KMS-11 (cell line): ENCODE results near the gene EIF2S3B.

ENCODE experiments used
- H2AFZ ChIP-seq: fragments of 200-600 bp; sonication (generic); 2 replicates; pipeline ENCODE4 v1.6.1; 2016; ENCODE audit warnings: antibody characterized with exemption, mixed run types, low read depth
- H3K27ac ChIP-seq: fragments of 200-600 bp; sonication (generic); 2 replicates; pipeline ENCODE4 v1.6.1; 2016; ENCODE audit warnings: mild to moderate bottlenecking, mixed run types
- H3K27me3 ChIP-seq: fragments of 200-600 bp; sonication (generic); 2 replicates; pipeline ENCODE4 v1.6.1; 2017; ENCODE audit warnings: mild to moderate bottlenecking, low read depth, mixed run types, moderate library complexity; ENCODE audit not compliant: insufficient read depth
- H3K36me3 ChIP-seq: fragments of 200-600 bp; sonication (generic); 2 replicates; pipeline ENCODE4 v1.6.1; 2017; ENCODE audit warnings: mild to moderate bottlenecking, mixed run types; ENCODE audit not compliant: insufficient read depth
- H3K4me1 ChIP-seq: fragments of 200-600 bp; sonication (generic); 2 replicates; pipeline ENCODE4 v1.6.1; 2016; ENCODE audit warnings: mild to moderate bottlenecking, low read depth, mixed run types; ENCODE audit not compliant: poor library complexity, severe bottlenecking
- H3K4me2 ChIP-seq: fragments of 200-600 bp; sonication (generic); 2 replicates; pipeline ENCODE4 v1.7.0; 2016; ENCODE audit warnings: mild to moderate bottlenecking, mixed run types
- H3K4me3 ChIP-seq: fragments of 200-600 bp; sonication (generic); IDR thresholded peaks from 2 replicates; pipeline ENCODE4 v1.6.1; 2017; ENCODE audit warnings: low read depth, low read length, mixed read lengths; ENCODE audit not compliant: insufficient read depth
- H3K79me2 ChIP-seq: fragments of 200-600 bp; sonication (generic); 2 replicates; pipeline ENCODE4 v1.6.1; 2016; ENCODE audit warnings: low read depth, mixed run types; ENCODE audit not compliant: insufficient read depth
- H3K9ac ChIP-seq: fragments of 200-600 bp; sonication (generic); 2 replicates; pipeline ENCODE4 v1.6.1; 2016; ENCODE audit warnings: mild to moderate bottlenecking, mixed run types
- H4K20me1 ChIP-seq: fragments of 200-600 bp; sonication (generic); 2 replicates; pipeline ENCODE4 v1.6.1; 2016; ENCODE audit warnings: mild to moderate bottlenecking, mixed run types; ENCODE audit not compliant: insufficient read depth
- CTCF ChIP-seq: fragments of 200-600 bp; sonication (generic); conservative IDR thresholded peaks from 2 replicates; pipeline ENCODE4 v1.6.1; 2017; ENCODE audit warnings: low read depth, mild to moderate bottlenecking, antibody characterized with exemption, low read length, moderate library complexity, mixed read lengths

EIF2S3B gene

GRCh38 chr12:10498042-10498441 lies 7.6 kb upstream of the EIF2S3B start:
- Histone ChIP-seq H2AFZ (no peak overlapping the region), H3K4me1 (no peaks in the 10 kb centered on the region), H3K9ac (no peak overlapping the region), H3K27ac (no peak overlapping the region), H3K36me3 (no peaks in the 10 kb centered on the region), H3K4me2 (no peak overlapping the region), H4K20me1 (no peaks in the 10 kb centered on the region), H3K4me3 (no peak overlapping the region), H3K27me3 (no peaks in the 10 kb centered on the region), H3K79me2 (no peaks in the 10 kb centered on the region)
- no peak for TF ChIP-seq CTCF

- Histone ChIP-seq H3K4me1 (no peaks in the 10 kb centered on the region), H2AFZ (no peak overlapping the region), H3K36me3 (no peaks in the 10 kb centered on the region), H3K27ac (no peak overlapping the region), H3K4me3 (no peak overlapping the region), H4K20me1 (no peaks in the 10 kb centered on the region), H3K9ac (no peak overlapping the region), H3K79me2 (no peaks in the 10 kb centered on the region), H3K4me2 (no peak overlapping the region), H3K27me3 (no peaks in the 10 kb centered on the region)
- TF ChIP-seq CTCF, result no peak
Measured at GRCh38 chr12:10501030-10501429, 4.7 kb upstream of the EIF2S3B start.

- TF ChIP-seq CTCF, result no peak
- no peaks in the 10 kb centered on the region for H3K27me3 ChIP-seq
- H3K9ac ChIP-seq, result no peak overlapping the region
- H3K79me2 ChIP-seq, result no peaks in the 10 kb centered on the region
- H3K4me1 ChIP-seq, result no peaks in the 10 kb centered on the region
- no peaks in the 10 kb centered on the region for H3K36me3 ChIP-seq
- no peaks in the 10 kb centered on the region for H4K20me1 ChIP-seq
- no peak overlapping the region for H2AFZ ChIP-seq
- no peak overlapping the region for H3K4me2 ChIP-seq
- H3K27ac ChIP-seq, result no peak overlapping the region
- H3K4me3 ChIP-seq, result no peak overlapping the region
Measured at GRCh38 chr12:10503460-10503859, 2.2 kb upstream of the EIF2S3B start.

GRCh38 chr12:10511756-10512355 lies 6.2 kb downstream of the EIF2S3B start:
- Histone ChIP-seq H3K4me2 (no peak overlapping the region), H3K9ac (no peak overlapping the region), H3K36me3 (no peaks in the 10 kb centered on the region), H4K20me1 (no peaks in the 10 kb centered on the region), H2AFZ (no peak overlapping the region), H3K4me1 (no peaks in the 10 kb centered on the region), H3K79me2 (no peaks in the 10 kb centered on the region), H3K27ac (no peak overlapping the region), H3K27me3 (no peaks in the 10 kb centered on the region), H3K4me3 (no peak overlapping the region)
- TF ChIP-seq CTCF, result no peak
